Testis (tissue), 3 donors: Measurements from ENCODE around the gene TEX2. TPM values are rescaled to one million over a fixed set of nuclear protein-coding genes. Genes with fewer than 3 reads are reported as not detected.

ENCODE experiments used
- DNase-seq: peaks from one replicate; pipeline ENCODE4 v3.0.0-alpha.2; 2019
- H3K27ac ChIP-seq, 2 donors: fragments of 200-600 bp; sonication (generic); one replicate each; pipeline ENCODE4 v1.5.1; 2019
- H3K27me3 ChIP-seq: fragments of 200-600 bp; sonication (generic); one replicate; pipeline ENCODE4 v1.5.1; 2019
- H3K36me3 ChIP-seq: fragments of 200-600 bp; sonication (generic); one replicate; pipeline ENCODE4 v1.5.1; 2017; ENCODE audit warnings: low read depth; ENCODE audit errors: missing control alignments
- H3K4me1 ChIP-seq: fragments of 200-600 bp; sonication (generic); one replicate; pipeline ENCODE4 v1.5.1; 2019
- H3K4me3 ChIP-seq, 2 donors: fragments of 200-600 bp; sonication (generic); one replicate each; pipeline ENCODE4 v1.5.1; 2017 to 2019
- H3K9me3 ChIP-seq: fragments of 200-600 bp; sonication (generic); one replicate; pipeline ENCODE4 v1.5.1; 2017
- CTCF ChIP-seq, 3 experiments: fragments of 450-650 bp in 2 of 3; fragments of 200-600 bp in 1 of 3; sonication (generic) in 1 of 3; IDR thresholded peaks; one replicate each; pipeline ENCODE4 v1.5.1; 2016 to 2019; ENCODE audit warnings: antibody characterized with exemption in 3 of 3, mild to moderate bottlenecking in 2 of 3, moderate library complexity in 1 of 3
- POLR2A ChIP-seq: fragments of 450-650 bp; IDR thresholded peaks from one replicate; pipeline ENCODE4 v1.6.1; 2017; ENCODE audit warnings: antibody characterized with exemption, mild to moderate bottlenecking, moderate library complexity
- WGBS, 2 donors: methylation state at CpG; one replicate each; pipeline ENCODE4 v1.1.5; 2018; 5-methylcytosine and 5-hydroxymethylcytosine counted together
- intact Hi-C: fragments of 100-400 bp; cut with DNase I; formaldehyde crosslinking; loops from one replicate; pipeline ENCODE4 v1.15.1; 2023; ENCODE audit warnings: low total_unique reads
- polyA plus RNA-seq: library from polyadenylated mRNA; stranded (reverse); fragments of 350-450 nt; fragmentation: Illumina TruSeq; extraction: RNeasy Lipid Tissue Mini Kit (QIAGEN cat#74804); gene quantifications from one replicate; pipeline ENCODE4 v1.2.3, GENCODE V29; 2014; ENCODE audit warnings: low read depth, low replicate concordance; ENCODE audit not compliant: insufficient read depth
- total RNA-seq, 2 donors: library from RNA; depleted of rRNA; stranded (reverse); fragments of >200 nt; gene quantifications; one replicate each; pipeline ENCODE4 v1.2.3, GENCODE V29; 2016

Gene TEX2
- total and polyA plus RNA-seq, 3 donors from 2014 or later, result 66.0 to 136 (median 99.9) TPM

- WGBS, 2 donors, result 88 to 92% methylated on average over 3 of the region's 3 CpGs
- no peaks in the 10 kb centered on the region for H3K4me1 ChIP-seq
- no peak for DNase-seq
- no peak overlapping the region for H3K27ac ChIP-seq
- H3K4me3 ChIP-seq, result no peak overlapping the region
- H3K27me3 ChIP-seq, result no peaks in the 10 kb centered on the region
- H3K9me3 ChIP-seq, result no peaks in the 10 kb centered on the region
- no peak for TF ChIP-seq CTCF (IDR thresholded peaks at IDR 0.05)
- TF ChIP-seq POLR2A, result no peak
- H3K36me3 ChIP-seq, result no peaks in the 10 kb centered on the region
- intact Hi-C loops, result no loop called here
Observed at GRCh38 chr17:64120159-64120810, 142.8 kb downstream of the TEX2 start.

GRCh38 chr17:64117981-64118979 is 144.8 kb downstream of the TEX2 start:
- H3K27me3 ChIP-seq, result no peaks in the 10 kb centered on the region
- TF ChIP-seq CTCF (IDR thresholded peaks at IDR 0.05) (no peak), POLR2A (no peak)
- no peaks in the 10 kb centered on the region for H3K4me1 ChIP-seq
- H3K27ac ChIP-seq, result no peak overlapping the region
- DNase-seq, result peak; percentile 37
- H3K9me3 ChIP-seq, result no peaks in the 10 kb centered on the region
- 54 to 66% methylated on average over 9 to 10 of the region's 10 CpGs for WGBS, 2 donors
- intact Hi-C loops, result no loop called here
- H3K36me3 ChIP-seq, result no peaks in the 10 kb centered on the region
- no peak overlapping the region for H3K4me3 ChIP-seq

- Histone ChIP-seq H3K4me3 (no peak overlapping the region), H3K27ac (no peak overlapping the region), H3K27me3 (no peaks in the 10 kb centered on the region), H3K9me3 (no peaks in the 10 kb centered on the region), H3K4me1 (no peaks in the 10 kb centered on the region), H3K36me3 (no peaks in the 10 kb centered on the region)
- intact Hi-C loops, result no loop called here
- 83 to 84% methylated on average over 7 of the region's 7 CpGs for WGBS, 2 donors
- no peak for DNase-seq
- no peak for TF ChIP-seq POLR2A
Observed at GRCh38 chr17:64115822-64116534, 147.1 kb downstream of the TEX2 start.

GRCh38 chr17:64115043-64115698 is 147.9 kb downstream of the TEX2 start:
- intact Hi-C loops, result no loop called here
- Histone ChIP-seq H3K27me3 (no peaks in the 10 kb centered on the region), H3K4me1 (no peaks in the 10 kb centered on the region), H3K27ac (no peak overlapping the region), H3K9me3 (no peaks in the 10 kb centered on the region), H3K36me3 (no peaks in the 10 kb centered on the region), H3K4me3 (no peak overlapping the region)
- WGBS, 2 donors, result 79 to 82% methylated on average over 8 of the region's 8 CpGs
- no peak for DNase-seq
- TF ChIP-seq POLR2A (no peak), CTCF (IDR thresholded peaks at IDR 0.05) (no peak)
